Measurements from ENCODE around the gene CYP19A1. TPM values are rescaled to one million over a fixed set of nuclear protein-coding genes. Genes with fewer than 3 reads are reported as not detected.

Gene CYP19A1
- total RNA-seq, 1 experiment from 2014 or later = 2.4 TPM

- Histone ChIP-seq H2AFZ (ENCODE audit: low read length) (no peak overlapping the region), H4K20me1 (ENCODE audit: insufficient read depth, low read depth, low read length) (no peaks in the 10 kb centered on the region)
Observed at GRCh38 chr15:51184627-51185026, 153.8 kb downstream of the CYP19A1 start.

GRCh38 chr15:51183076-51183475, 155.3 kb downstream of the CYP19A1 start:
- H3K27ac ChIP-seq (ENCODE audit: low read length) = no peak overlapping the region
- no peak overlapping the region for H2AFZ ChIP-seq (ENCODE audit: low read length)
- H3K4me1 ChIP-seq (ENCODE audit: low read length) = no peaks in the 10 kb centered on the region
- DNase-seq = no peak
- H3K9ac ChIP-seq (ENCODE audit: low read length) = no peak overlapping the region
- no peak overlapping the region for H3K4me2 ChIP-seq (ENCODE audit: low read depth, low read length, poor library complexity, severe bottlenecking)
- H3K36me3 ChIP-seq (ENCODE audit: insufficient read depth, low read length) = no peaks in the 10 kb centered on the region
- H3K9me2 ChIP-seq (replicated peaks; ENCODE audit: insufficient read depth, low read length) = no peaks in the 10 kb centered on the region
- no peaks in the 10 kb centered on the region for H3K27me3 ChIP-seq (ENCODE audit: low read length)
- no peak overlapping the region for H3K4me3 ChIP-seq (ENCODE audit: low read length)
- H3K9me3 ChIP-seq (ENCODE audit: low read length) = no peaks in the 10 kb centered on the region
- H4K20me1 ChIP-seq (ENCODE audit: insufficient read depth, low read depth, low read length) = no peaks in the 10 kb centered on the region
- H3K79me2 ChIP-seq (ENCODE audit: low read length) = no peaks in the 10 kb centered on the region

More at GRCh38 chr15:51184627-51185026, 153.8 kb downstream of the CYP19A1 start:
- Histone ChIP-seq H3K4me1 (ENCODE audit: low read length) (no peaks in the 10 kb centered on the region), H3K4me2 (ENCODE audit: low read depth, low read length, poor library complexity, severe bottlenecking) (no peak overlapping the region), H3K79me2 (ENCODE audit: low read length) (no peaks in the 10 kb centered on the region), H3K9me3 (ENCODE audit: low read length) (no peaks in the 10 kb centered on the region), H3K9ac (ENCODE audit: low read length) (no peak overlapping the region), H3K9me2 (replicated peaks; ENCODE audit: insufficient read depth, low read length) (no peaks in the 10 kb centered on the region), H3K4me3 (ENCODE audit: low read length) (no peak overlapping the region), H3K27me3 (ENCODE audit: low read length) (no peaks in the 10 kb centered on the region), H3K27ac (ENCODE audit: low read length) (no peak overlapping the region), H3K36me3 (ENCODE audit: insufficient read depth, low read length) (no peaks in the 10 kb centered on the region)
- DNase-seq = no peak

- Histone ChIP-seq H4K20me1 (ENCODE audit: insufficient read depth, low read depth, low read length) (no peaks in the 10 kb centered on the region), H3K9me2 (replicated peaks; ENCODE audit: insufficient read depth, low read length) (no peaks in the 10 kb centered on the region), H3K36me3 (ENCODE audit: insufficient read depth, low read length) (no peaks in the 10 kb centered on the region), H3K27ac (ENCODE audit: low read length) (no peak overlapping the region), H3K9me3 (ENCODE audit: low read length) (no peaks in the 10 kb centered on the region), H2AFZ (ENCODE audit: low read length) (no peak overlapping the region), H3K4me2 (ENCODE audit: low read depth, low read length, poor library complexity, severe bottlenecking) (no peak overlapping the region), H3K27me3 (ENCODE audit: low read length) (no peaks in the 10 kb centered on the region), H3K4me3 (ENCODE audit: low read length) (no peak overlapping the region), H3K4me1 (ENCODE audit: low read length) (no peaks in the 10 kb centered on the region), H3K79me2 (ENCODE audit: low read length) (no peaks in the 10 kb centered on the region), H3K9ac (ENCODE audit: low read length) (no peak overlapping the region)
- no peak for DNase-seq
Observed at GRCh38 chr15:51181905-51182304, 156.5 kb downstream of the CYP19A1 start.

- no peak for DNase-seq
- Histone ChIP-seq H4K20me1 (ENCODE audit: insufficient read depth, low read depth, low read length) (no peaks in the 10 kb centered on the region), H3K4me1 (ENCODE audit: low read length) (no peaks in the 10 kb centered on the region), H3K36me3 (ENCODE audit: insufficient read depth, low read length) (no peaks in the 10 kb centered on the region), H3K9me2 (replicated peaks; ENCODE audit: insufficient read depth, low read length) (no peaks in the 10 kb centered on the region), H3K9me3 (ENCODE audit: low read length) (no peaks in the 10 kb centered on the region), H2AFZ (ENCODE audit: low read length) (no peak overlapping the region), H3K9ac (ENCODE audit: low read length) (no peak overlapping the region), H3K27me3 (ENCODE audit: low read length) (no peaks in the 10 kb centered on the region), H3K79me2 (ENCODE audit: low read length) (no peaks in the 10 kb centered on the region), H3K27ac (ENCODE audit: low read length) (no peak overlapping the region), H3K4me2 (ENCODE audit: low read depth, low read length, poor library complexity, severe bottlenecking) (no peak overlapping the region), H3K4me3 (ENCODE audit: low read length) (no peak overlapping the region)
Observed at GRCh38 chr15:51181221-51181620, 157.2 kb downstream of the CYP19A1 start.

GRCh38 chr15:51180534-51180933, 157.9 kb downstream of the CYP19A1 start:
- DNase-seq = no peak
- H4K20me1 ChIP-seq (ENCODE audit: insufficient read depth, low read depth, low read length) = no peaks in the 10 kb centered on the region
- H3K27ac ChIP-seq (ENCODE audit: low read length) = no peak overlapping the region
- no peaks in the 10 kb centered on the region for H3K9me2 ChIP-seq (replicated peaks; ENCODE audit: insufficient read depth, low read length)
- H3K36me3 ChIP-seq (ENCODE audit: insufficient read depth, low read length) = no peaks in the 10 kb centered on the region
- no peak overlapping the region for H3K4me3 ChIP-seq (ENCODE audit: low read length)
- no peak overlapping the region for H2AFZ ChIP-seq (ENCODE audit: low read length)
- H3K79me2 ChIP-seq (ENCODE audit: low read length) = no peaks in the 10 kb centered on the region
- H3K4me2 ChIP-seq (ENCODE audit: low read depth, low read length, poor library complexity, severe bottlenecking) = no peak overlapping the region
- no peak overlapping the region for H3K9ac ChIP-seq (ENCODE audit: low read length)
- H3K4me1 ChIP-seq (ENCODE audit: low read length) = no peaks in the 10 kb centered on the region
- no peaks in the 10 kb centered on the region for H3K9me3 ChIP-seq (ENCODE audit: low read length)
- no peaks in the 10 kb centered on the region for H3K27me3 ChIP-seq (ENCODE audit: low read length)

- Histone ChIP-seq H3K79me2 (ENCODE audit: low read length) (no peaks in the 10 kb centered on the region), H3K4me3 (ENCODE audit: low read length) (no peak overlapping the region)
- no peak for DNase-seq
Observed at GRCh38 chr15:51180011-51180410, 158.4 kb downstream of the CYP19A1 start.

GRCh38 chr15:51172193-51172592, 166.2 kb downstream of the CYP19A1 start:
- no peaks in the 10 kb centered on the region for H4K20me1 ChIP-seq (ENCODE audit: insufficient read depth, low read depth, low read length)
- no peaks in the 10 kb centered on the region for H3K79me2 ChIP-seq (ENCODE audit: low read length)
- DNase-seq = no peak
- no peak overlapping the region for H3K4me3 ChIP-seq (ENCODE audit: low read length)
- no peak overlapping the region for H3K27ac ChIP-seq (ENCODE audit: low read length)
- no peaks in the 10 kb centered on the region for H3K27me3 ChIP-seq (ENCODE audit: low read length)
- H3K4me2 ChIP-seq (ENCODE audit: low read depth, low read length, poor library complexity, severe bottlenecking) = no peak overlapping the region
- no peaks in the 10 kb centered on the region for H3K4me1 ChIP-seq (ENCODE audit: low read length)
- H3K36me3 ChIP-seq (ENCODE audit: insufficient read depth, low read length) = no peaks in the 10 kb centered on the region
- no peaks in the 10 kb centered on the region for H3K9me2 ChIP-seq (replicated peaks; ENCODE audit: insufficient read depth, low read length)
- H2AFZ ChIP-seq (ENCODE audit: low read length) = no peak overlapping the region
- H3K9me3 ChIP-seq (ENCODE audit: low read length) = no peaks in the 10 kb centered on the region
- H3K9ac ChIP-seq (ENCODE audit: low read length) = no peak overlapping the region

More at GRCh38 chr15:51180011-51180410, 158.4 kb downstream of the CYP19A1 start:
- no peak overlapping the region for H3K27ac ChIP-seq (ENCODE audit: low read length)
- H4K20me1 ChIP-seq (ENCODE audit: insufficient read depth, low read depth, low read length) = no peaks in the 10 kb centered on the region
- no peaks in the 10 kb centered on the region for H3K4me1 ChIP-seq (ENCODE audit: low read length)
- no peak overlapping the region for H3K9ac ChIP-seq (ENCODE audit: low read length)
- no peaks in the 10 kb centered on the region for H3K27me3 ChIP-seq (ENCODE audit: low read length)
- no peaks in the 10 kb centered on the region for H3K36me3 ChIP-seq (ENCODE audit: insufficient read depth, low read length)
- H3K4me2 ChIP-seq (ENCODE audit: low read depth, low read length, poor library complexity, severe bottlenecking) = no peak overlapping the region
- H3K9me2 ChIP-seq (replicated peaks; ENCODE audit: insufficient read depth, low read length) = no peaks in the 10 kb centered on the region
- no peaks in the 10 kb centered on the region for H3K9me3 ChIP-seq (ENCODE audit: low read length)
- no peak overlapping the region for H2AFZ ChIP-seq (ENCODE audit: low read length)

- Histone ChIP-seq H3K4me3 (ENCODE audit: low read length) (no peak overlapping the region), H3K27ac (ENCODE audit: low read length) (no peak overlapping the region), H3K36me3 (ENCODE audit: insufficient read depth, low read length) (no peaks in the 10 kb centered on the region), H3K9ac (ENCODE audit: low read length) (no peak overlapping the region), H3K4me2 (ENCODE audit: low read depth, low read length, poor library complexity, severe bottlenecking) (no peak overlapping the region), H2AFZ (ENCODE audit: low read length) (no peak overlapping the region), H3K9me2 (replicated peaks; ENCODE audit: insufficient read depth, low read length) (no peaks in the 10 kb centered on the region), H3K9me3 (ENCODE audit: low read length) (no peaks in the 10 kb centered on the region), H3K27me3 (ENCODE audit: low read length) (no peaks in the 10 kb centered on the region), H3K4me1 (ENCODE audit: low read length) (no peaks in the 10 kb centered on the region), H3K79me2 (ENCODE audit: low read length) (no peaks in the 10 kb centered on the region), H4K20me1 (ENCODE audit: insufficient read depth, low read depth, low read length) (no peaks in the 10 kb centered on the region)
- DNase-seq = no peak
Observed at GRCh38 chr15:51171634-51171932, 166.8 kb downstream of the CYP19A1 start.
